Stimulated activated CD4-positive, alpha-beta T cell treated with anti-CD3 and anti-CD28 coated beads, Interleukin-12 subunit alpha, Interleukin-12 subunit beta, amount 100 ng/mL, for 4 hours (primary cell): Measurements from ENCODE around the gene GPR183.

Experiments
- DNase-seq: peaks from one replicate; pipeline ENCODE4 v3.0.0-alpha.2; 2020

GPR183 gene

GRCh38 chr13:99307247-99307646 is at the start of gene GPR183:
Gene GPR183 (minus strand): TSS chr13:99307399. CDS start chr13:99296145, 11,254 bp downstream.
- no peak for DNase-seq

- no peak for DNase-seq
Observed at GRCh38 chr13:99356262-99357091, 49.3 kb upstream of the GPR183 start.

- DNase-seq, result no peak
Observed at GRCh38 chr13:99356012-99356261, 48.7 kb upstream of the GPR183 start.

- DNase-seq, result no peak
Observed at GRCh38 chr13:99355267-99356011, 48.2 kb upstream of the GPR183 start.

- DNase-seq, result no peak
Observed at GRCh38 chr13:99354371-99354951, 47.3 kb upstream of the GPR183 start.

GRCh38 chr13:99353836-99354235 is 46.6 kb upstream of the GPR183 start:
- no peak for DNase-seq

- DNase-seq, result no peak
Observed at GRCh38 chr13:99353246-99353600, 46.0 kb upstream of the GPR183 start.

- no peak for DNase-seq
Observed at GRCh38 chr13:99352351-99353245, 45.4 kb upstream of the GPR183 start.

- no peak for DNase-seq
Observed at GRCh38 chr13:99351772-99352171, 44.6 kb upstream of the GPR183 start.

GRCh38 chr13:99350191-99350590 is 43.0 kb upstream of the GPR183 start:
- DNase-seq, result no peak

- DNase-seq, result no peak
Observed at GRCh38 chr13:99347911-99348451, 40.8 kb upstream of the GPR183 start.

GRCh38 chr13:99347335-99347878 is 40.2 kb upstream of the GPR183 start:
- no peak for DNase-seq

- no peak for DNase-seq
Observed at GRCh38 chr13:99346335-99347042, 39.3 kb upstream of the GPR183 start.

GRCh38 chr13:99345345-99345744 is 38.1 kb upstream of the GPR183 start:
- no peak for DNase-seq

GRCh38 chr13:99344610-99345208 is 37.5 kb upstream of the GPR183 start:
- no peak for DNase-seq

- DNase-seq, result no peak
Observed at GRCh38 chr13:99342723-99343315, 35.6 kb upstream of the GPR183 start.

GRCh38 chr13:99341969-99342722 is 34.9 kb upstream of the GPR183 start:
- no peak for DNase-seq

- DNase-seq, result no peak
Observed at GRCh38 chr13:99340638-99341037, 33.4 kb upstream of the GPR183 start.

GRCh38 chr13:99339736-99340397 is 32.7 kb upstream of the GPR183 start:
- no peak for DNase-seq
